Activated naive CD4-positive, alpha-beta T cell treated with anti-CD3 and anti-CD28 coated beads, Interleukin-2, amount 10 ng/mL, durations not matched to agents 7 days and 5 days (primary cell): Measurements from ENCODE around the gene ANKRD11.
"Not testable (repeated sequence)": the region's sequence is repeated elsewhere in the genome, so short reads cannot be mapped to it uniquely, and the experiment has no call there.

ENCODE experiments used
- CTCF ChIA-PET: fragments of 350-600 bp; sonication (Branson Sonifier 250); formaldehyde crosslinking; loops from one replicate; lab custom pipeline; 2021; ENCODE audit warnings: antibody characterized with exemption; lab: Charles Lee
- DNase-seq: peaks from one replicate; pipeline ENCODE4 v3.0.0-alpha.2; 2020
- H3K27ac Mint-ChIP-seq: one replicate; pipeline ENCODE4 v1.8.0; 2021; ENCODE audit warnings: mild to moderate bottlenecking, moderate library complexity, mixed read lengths
- H3K27me3 Mint-ChIP-seq: one replicate; pipeline ENCODE4 v1.8.0; 2021; ENCODE audit warnings: mild to moderate bottlenecking, mixed read lengths
- H3K36me3 Mint-ChIP-seq: one replicate; pipeline ENCODE4 v1.8.0; 2021; ENCODE audit warnings: mixed read lengths
- H3K4me1 Mint-ChIP-seq: one replicate; pipeline ENCODE4 v1.8.0; 2021; ENCODE audit warnings: mixed read lengths
- H3K4me3 Mint-ChIP-seq: one replicate; pipeline ENCODE4 v1.8.0; 2021; ENCODE audit warnings: mild to moderate bottlenecking, moderate library complexity, mixed read lengths
- H3K9me3 Mint-ChIP-seq: one replicate; pipeline ENCODE4 v1.8.0; 2021; ENCODE audit warnings: mixed read lengths

The ANKRD11 gene

GRCh38 chr16:89481356-89481955, 8.9 kb downstream of the ANKRD11 start:
- H3K9me3 Mint-ChIP-seq, result no peaks in the 10 kb centered on the region
- no peak for DNase-seq
- H3K27ac Mint-ChIP-seq, result peak overlapping the region; percentile 87
- CTCF ChIA-PET, result no interaction called here
- H3K27me3 Mint-ChIP-seq, result no peaks in the 10 kb centered on the region
- H3K4me3 Mint-ChIP-seq, result no peak overlapping the region
- H3K36me3 Mint-ChIP-seq, result peaks cover 44% of the 10 kb centered on the region
- H3K4me1 Mint-ChIP-seq, result peaks cover 86% of the 10 kb centered on the region

- Mint-ChIP-seq H3K27me3 (no peaks in the 10 kb centered on the region), H3K4me1 (peaks cover 85% of the 10 kb centered on the region), H3K9me3 (peaks cover 3% of the 10 kb centered on the region), H3K27ac (peak overlapping the region; percentile 86), H3K4me3 (peak overlapping the region; percentile 60), H3K36me3 (peaks cover 39% of the 10 kb centered on the region)
- CTCF ChIA-PET, result no interaction called here
- DNase-seq, result no peak
Measured at GRCh38 chr16:89478576-89479221, 11.7 kb downstream of the ANKRD11 start.

DNA sequence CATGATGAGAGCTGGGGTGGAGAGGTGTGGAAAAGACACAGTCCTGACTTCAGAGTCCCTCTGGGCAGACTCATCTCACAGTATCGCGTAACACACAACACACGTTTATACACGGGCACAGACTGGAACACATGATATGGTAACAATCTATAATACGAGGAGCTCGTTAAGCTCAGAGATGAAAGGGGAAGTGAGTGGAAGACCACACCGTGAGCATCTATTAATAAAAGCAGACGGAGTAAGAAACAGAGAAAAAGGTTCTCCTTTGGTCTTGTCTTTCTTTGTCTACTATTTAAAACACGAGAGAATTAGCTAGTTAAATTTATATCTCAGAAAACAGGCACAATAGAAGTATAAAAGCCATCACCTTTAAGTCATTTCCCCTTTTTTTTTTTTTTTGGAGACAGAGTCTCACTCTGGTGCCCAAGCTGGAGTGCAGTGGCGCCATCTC, 13.5 kb downstream of the ANKRD11 start:
- H3K36me3 Mint-ChIP-seq, result peaks cover 28% of the 10 kb centered on the region
- H3K9me3 Mint-ChIP-seq, result peaks cover 3% of the 10 kb centered on the region
- peaks cover 86% of the 10 kb centered on the region for H3K4me1 Mint-ChIP-seq
- no peak overlapping the region for H3K4me3 Mint-ChIP-seq
- H3K27ac Mint-ChIP-seq, result peak overlapping the region; percentile 15
- DNase-seq, result no peak
- H3K27me3 Mint-ChIP-seq, result no peaks in the 10 kb centered on the region
- CTCF ChIA-PET, result interaction anchor here (0.6 kb wide), 1 partner anchor 165 kb away, joined by 3 read pairs; no protein-coding TSS in a partner anchor

DNA sequence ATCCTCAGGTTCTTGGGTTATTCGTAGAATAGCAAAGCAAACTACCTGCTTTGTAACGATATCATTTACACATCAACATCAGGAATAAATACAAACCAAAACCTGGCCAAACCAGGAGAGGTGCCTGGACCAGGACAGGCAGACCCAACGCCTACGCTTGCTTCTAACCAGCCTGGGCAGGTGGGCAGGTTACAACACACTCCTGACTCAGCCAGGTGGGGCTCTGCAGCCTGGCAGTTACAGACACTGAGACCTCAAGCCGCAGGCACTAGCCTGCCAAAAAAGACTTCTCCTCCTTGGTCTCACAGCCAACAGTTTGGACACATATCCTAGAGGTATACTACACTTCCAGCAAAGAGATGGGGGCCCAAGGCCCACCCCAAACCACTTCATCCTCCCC, 14.0 kb downstream of the ANKRD11 start:
- Mint-ChIP-seq H3K27me3 (no peaks in the 10 kb centered on the region), H3K4me1 (peaks cover 86% of the 10 kb centered on the region), H3K9me3 (peaks cover 3% of the 10 kb centered on the region), H3K4me3 (no peak overlapping the region), H3K27ac (peak overlapping the region; percentile 15), H3K36me3 (peaks cover 25% of the 10 kb centered on the region)
- CTCF ChIA-PET, result interaction anchor here (0.6 kb wide), 1 partner anchor 165 kb away, joined by 3 read pairs; no protein-coding TSS in a partner anchor
- no peak for DNase-seq

DNA sequence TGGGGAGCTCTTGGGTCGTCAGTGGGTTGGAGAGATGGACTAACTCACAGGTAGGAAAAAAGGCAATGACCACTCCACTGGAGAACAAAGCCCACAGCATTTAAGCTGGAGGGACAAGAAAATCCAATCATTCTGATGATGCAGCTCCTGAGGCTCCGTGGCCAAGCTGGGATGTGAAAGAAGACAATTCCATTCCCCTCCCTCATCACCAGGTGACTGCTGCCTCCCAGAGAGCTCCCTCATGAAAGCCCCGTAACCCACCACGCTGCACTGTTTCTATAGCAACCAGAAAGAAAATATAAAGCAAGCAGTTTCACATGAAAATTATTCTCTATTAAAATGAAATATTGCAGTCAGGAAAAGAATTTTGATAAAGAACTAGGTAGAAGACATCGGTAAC, 15.2 kb downstream of the ANKRD11 start:
- CTCF ChIA-PET, result no interaction called here
- no peak overlapping the region for H3K27ac Mint-ChIP-seq
- H3K36me3 Mint-ChIP-seq, result peaks cover 20% of the 10 kb centered on the region
- no peak for DNase-seq
- H3K9me3 Mint-ChIP-seq, result peaks cover 3% of the 10 kb centered on the region
- no peak overlapping the region for H3K4me3 Mint-ChIP-seq
- H3K4me1 Mint-ChIP-seq, result peaks cover 85% of the 10 kb centered on the region
- H3K27me3 Mint-ChIP-seq, result no peaks in the 10 kb centered on the region

DNA sequence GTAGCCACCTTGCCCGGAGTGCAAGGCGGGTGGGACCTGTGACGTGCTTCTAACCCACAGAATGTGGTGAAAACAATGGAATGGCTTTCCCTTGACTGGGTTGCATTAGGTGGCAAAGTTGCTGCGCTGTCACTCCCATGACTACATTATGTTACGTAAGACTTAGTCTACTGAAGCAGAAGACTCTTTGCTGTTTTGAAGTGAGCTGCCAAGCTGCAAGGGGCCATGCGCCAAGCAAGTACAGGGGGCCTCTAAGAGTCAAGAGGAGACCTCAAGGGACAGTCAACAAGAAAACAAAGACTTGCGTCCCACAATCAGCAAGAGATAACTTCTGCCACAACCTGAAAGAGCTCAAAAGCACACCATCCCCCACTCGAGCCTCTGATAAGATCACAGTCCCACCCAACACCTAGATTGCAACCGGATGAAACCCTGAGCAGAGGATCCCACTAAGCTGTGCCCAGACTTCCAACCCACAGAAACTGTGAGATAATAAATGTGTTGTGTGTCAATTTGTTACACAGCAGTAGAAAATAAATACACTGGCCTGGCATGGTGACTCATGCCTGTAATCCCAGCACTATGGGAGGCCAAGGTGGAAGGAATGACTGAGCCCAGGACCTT, 16.5 kb downstream of the ANKRD11 start:
- H3K4me3 Mint-ChIP-seq, result no peak overlapping the region
- peaks cover 3% of the 10 kb centered on the region for H3K9me3 Mint-ChIP-seq
- DNase-seq, result no peak
- H3K4me1 Mint-ChIP-seq, result peaks cover 83% of the 10 kb centered on the region
- peaks cover 20% of the 10 kb centered on the region for H3K36me3 Mint-ChIP-seq
- H3K27ac Mint-ChIP-seq, result peak overlapping the region; percentile 80
- H3K27me3 Mint-ChIP-seq, result no peaks in the 10 kb centered on the region
- CTCF ChIA-PET, result no interaction called here

DNA sequence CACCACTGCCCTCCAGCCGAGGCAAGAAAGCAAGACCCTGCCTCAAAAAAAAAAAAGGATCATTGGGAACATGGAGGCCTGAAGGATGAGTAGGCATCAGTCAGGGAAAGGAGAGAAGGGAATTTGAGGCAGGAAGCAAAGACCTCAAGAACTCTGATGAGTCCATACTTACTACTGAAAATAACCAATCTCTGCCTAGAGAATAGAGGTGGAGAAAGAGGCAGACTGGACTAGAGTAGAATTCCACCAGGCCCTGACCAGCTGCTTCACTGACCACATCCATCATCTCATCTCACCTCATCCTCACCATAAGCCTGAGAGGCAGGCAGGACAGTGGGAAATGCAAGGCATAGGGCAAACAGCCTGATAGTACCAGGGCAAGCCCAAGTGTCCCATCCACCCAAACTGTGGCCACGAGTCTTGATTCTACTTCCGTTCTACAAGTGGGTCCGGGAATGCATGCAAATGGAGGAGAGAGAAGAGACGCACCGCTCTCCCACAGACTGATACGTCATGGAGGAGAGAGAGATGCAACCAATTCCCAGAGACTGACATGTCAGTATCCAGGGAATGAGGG, 17.1 kb downstream of the ANKRD11 start:
- Mint-ChIP-seq H3K27ac (peak overlapping the region; percentile 80), H3K9me3 (peaks cover 3% of the 10 kb centered on the region), H3K27me3 (no peaks in the 10 kb centered on the region), H3K4me1 (peaks cover 76% of the 10 kb centered on the region), H3K36me3 (peaks cover 17% of the 10 kb centered on the region), H3K4me3 (no peak overlapping the region)
- CTCF ChIA-PET, result no interaction called here
- DNase-seq, result no peak

DNA sequence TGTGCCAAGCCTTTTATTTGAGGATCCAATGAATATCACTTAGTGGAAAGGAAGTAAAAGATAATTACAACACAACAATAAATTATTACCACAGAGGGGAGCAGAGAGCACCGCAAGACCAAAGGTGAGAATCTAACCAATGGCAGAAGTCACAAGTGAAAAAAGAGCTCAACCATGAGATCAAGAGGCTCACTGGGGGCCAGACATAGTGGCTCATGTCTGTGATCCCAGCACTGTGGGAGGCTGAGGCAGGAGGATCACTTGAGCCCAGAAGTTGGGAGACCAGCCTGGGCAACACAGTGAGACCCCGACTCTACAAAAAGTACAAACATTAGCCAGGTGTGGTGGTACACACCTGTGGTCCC, 17.7 kb downstream of the ANKRD11 start:
- Mint-ChIP-seq H3K9me3 (peaks cover 3% of the 10 kb centered on the region), H3K4me3 (no peak overlapping the region), H3K4me1 (peaks cover 77% of the 10 kb centered on the region), H3K36me3 (peaks cover 17% of the 10 kb centered on the region), H3K27me3 (no peaks in the 10 kb centered on the region), H3K27ac (peak overlapping the region; percentile 12)
- DNase-seq, result no peak
- CTCF ChIA-PET, result no interaction called here

GRCh38 chr16:89467382-89467781, 23.0 kb downstream of the ANKRD11 start:
- no peak for DNase-seq
- CTCF ChIA-PET, result interaction anchor here (0.8 kb wide), 1 partner anchor 13 kb away, joined by 3 read pairs; no protein-coding TSS in a partner anchor
- Mint-ChIP-seq H3K9me3 (no peaks in the 10 kb centered on the region), H3K27me3 (no peaks in the 10 kb centered on the region), H3K36me3 (peaks cover 23% of the 10 kb centered on the region), H3K4me3 (no peak overlapping the region), H3K27ac (no peak overlapping the region), H3K4me1 (peaks cover 66% of the 10 kb centered on the region)

DNA sequence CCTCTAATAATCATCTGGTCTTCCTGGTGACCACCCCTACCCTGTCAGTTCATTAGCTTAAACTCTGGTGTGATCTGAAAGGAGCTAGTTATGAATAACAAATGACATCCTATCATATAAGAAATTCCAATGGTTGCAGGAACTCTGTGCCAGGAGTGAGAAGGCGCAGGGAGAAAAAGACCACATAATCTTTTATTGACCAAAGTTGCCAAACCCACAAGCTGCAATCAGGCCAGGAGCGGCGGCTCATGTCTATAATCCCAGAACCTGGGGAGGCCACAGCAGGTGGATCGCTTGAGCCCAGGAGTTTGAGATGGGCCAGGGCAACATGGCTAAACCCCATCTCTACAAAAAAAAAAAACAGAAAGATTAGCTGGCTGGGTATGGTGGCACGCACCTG, 23.4 kb downstream of the ANKRD11 start:
- Mint-ChIP-seq H3K4me3 (no peak overlapping the region), H3K4me1 (peaks cover 62% of the 10 kb centered on the region), H3K27me3 (no peaks in the 10 kb centered on the region), H3K36me3 (peaks cover 21% of the 10 kb centered on the region), H3K27ac (no peak overlapping the region), H3K9me3 (no peaks in the 10 kb centered on the region)
- no peak for DNase-seq
- CTCF ChIA-PET, result interaction anchor here (0.8 kb wide), 1 partner anchor 12 kb away, joined by 3 read pairs; no protein-coding TSS in a partner anchor

GRCh38 chr16:89463312-89463711, 27.0 kb downstream of the ANKRD11 start:
- H3K4me3 Mint-ChIP-seq, H3K27ac Mint-ChIP-seq, H3K27me3 Mint-ChIP-seq, CTCF ChIA-PET, DNase-seq, H3K9me3 Mint-ChIP-seq: not testable (repeated sequence)
- Mint-ChIP-seq H3K4me1 (peaks cover 67% of the 10 kb centered on the region), H3K36me3 (peaks cover 33% of the 10 kb centered on the region)

GRCh38 chr16:89462639-89463038, 27.7 kb downstream of the ANKRD11 start:
- H3K4me3 Mint-ChIP-seq, H3K27me3 Mint-ChIP-seq: not testable (repeated sequence)
- H3K4me1 Mint-ChIP-seq, result peaks cover 64% of the 10 kb centered on the region

DNA sequence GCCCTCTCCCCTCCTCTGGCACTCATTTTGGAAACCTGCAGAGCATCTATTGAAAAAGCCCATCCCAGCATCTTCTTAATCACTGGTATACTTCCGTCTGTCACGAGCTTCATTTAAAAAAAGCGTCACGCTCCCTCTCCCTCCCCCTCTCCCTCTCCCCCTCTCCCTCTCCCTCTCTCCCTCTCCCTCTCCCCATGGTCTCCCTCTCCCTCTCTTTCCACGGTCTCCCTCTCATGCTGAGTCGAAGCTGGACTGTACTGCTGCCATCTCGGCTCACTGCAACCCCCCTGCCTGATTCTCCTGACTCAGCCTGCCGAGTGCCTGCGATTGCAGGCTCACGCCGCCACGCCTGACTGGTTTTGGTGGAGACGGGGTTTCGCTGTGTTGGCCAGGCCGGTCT, 28.5 kb downstream of the ANKRD11 start:
- H3K4me3 Mint-ChIP-seq, H3K27me3 Mint-ChIP-seq, H3K9me3 Mint-ChIP-seq, H3K27ac Mint-ChIP-seq, DNase-seq, CTCF ChIA-PET: not testable (repeated sequence)
- H3K4me1 Mint-ChIP-seq, result peaks cover 60% of the 10 kb centered on the region
- H3K36me3 Mint-ChIP-seq, result peaks cover 33% of the 10 kb centered on the region

More at GRCh38 chr16:89462639-89463038, 27.7 kb downstream of the ANKRD11 start:
- H3K27ac Mint-ChIP-seq, CTCF ChIA-PET, DNase-seq, H3K9me3 Mint-ChIP-seq: not testable (repeated sequence)
- H3K36me3 Mint-ChIP-seq, result peaks cover 34% of the 10 kb centered on the region

GRCh38 chr16:89460556-89460955, 29.8 kb downstream of the ANKRD11 start:
- Mint-ChIP-seq H3K27me3 (no peaks in the 10 kb centered on the region), H3K4me3 (no peak overlapping the region), H3K27ac (no peak overlapping the region), H3K36me3 (peaks cover 32% of the 10 kb centered on the region), H3K4me1 (peaks cover 60% of the 10 kb centered on the region), H3K9me3 (no peaks in the 10 kb centered on the region)
- CTCF ChIA-PET, result no interaction called here
- no peak for DNase-seq
